ENCODE measurements around the gene ST3GAL3.

Gene ST3GAL3

GRCh38 chr1:43842175-43842498 is 134.8 kb downstream of the ST3GAL3 start:
- WGBS, result 75% methylated on average over 2 of the region's 2 CpGs
- H3K4me3 ChIP-seq (ENCODE audit: low read length), result no peak overlapping the region
- H3K4me1 ChIP-seq (ENCODE audit: insufficient read depth, low read length), result peaks cover 28% of the 10 kb centered on the region
- H3K9me3 ChIP-seq (ENCODE audit: insufficient read depth, low read depth, low read length), result peaks cover 12% of the 10 kb centered on the region
- H3K27ac ChIP-seq (ENCODE audit: low read depth, low read length), result peak overlapping the region; percentile 98
- no peaks in the 10 kb centered on the region for H3K27me3 ChIP-seq (ENCODE audit: insufficient read depth, low read length)
- peak overlapping the region; percentile 57 for H3K9ac ChIP-seq (ENCODE audit: low read depth, low read length)
- peaks cover 10% of the 10 kb centered on the region; the same call in 1 of the 2 replicates for H3K36me3 ChIP-seq (ENCODE audit: insufficient read depth, low read length)

GRCh38 chr1:43843684-43844083 is 136.3 kb downstream of the ST3GAL3 start:
- Histone ChIP-seq H3K27me3 (ENCODE audit: insufficient read depth, low read length) (no peaks in the 10 kb centered on the region), H3K9ac (ENCODE audit: low read depth, low read length) (no peak overlapping the region), H3K4me1 (ENCODE audit: insufficient read depth, low read length) (peaks cover 32% of the 10 kb centered on the region), H3K27ac (ENCODE audit: low read depth, low read length) (no peak overlapping the region), H3K4me3 (ENCODE audit: low read length) (no peak overlapping the region), H3K9me3 (ENCODE audit: insufficient read depth, low read depth, low read length) (peaks cover 12% of the 10 kb centered on the region), H3K36me3 (ENCODE audit: insufficient read depth, low read length) (peaks cover 10% of the 10 kb centered on the region; the same call in 1 of the 2 replicates)
- 93% methylated on average over 5 of the region's 5 CpGs for WGBS

GRCh38 chr1:43844114-43844513 is 136.8 kb downstream of the ST3GAL3 start:
- H3K36me3 ChIP-seq (ENCODE audit: insufficient read depth, low read length), result peaks cover 10% of the 10 kb centered on the region; the same call in 1 of the 2 replicates
- H3K27me3 ChIP-seq (ENCODE audit: insufficient read depth, low read length), result no peaks in the 10 kb centered on the region
- no peak overlapping the region for H3K4me3 ChIP-seq (ENCODE audit: low read length)
- no peak overlapping the region for H3K9ac ChIP-seq (ENCODE audit: low read depth, low read length)
- no peak overlapping the region for H3K27ac ChIP-seq (ENCODE audit: low read depth, low read length)
- H3K4me1 ChIP-seq (ENCODE audit: insufficient read depth, low read length), result peaks cover 28% of the 10 kb centered on the region
- H3K9me3 ChIP-seq (ENCODE audit: insufficient read depth, low read depth, low read length), result peaks cover 12% of the 10 kb centered on the region
- 91% methylated on average over 1 of the region's 1 CpG for WGBS

- H3K4me3 ChIP-seq (ENCODE audit: low read length), result no peak overlapping the region
- peaks cover 8% of the 10 kb centered on the region; the same call in 1 of the 2 replicates for H3K36me3 ChIP-seq (ENCODE audit: insufficient read depth, low read length)
- peaks cover 7% of the 10 kb centered on the region; the same call in 1 of the 2 replicates for H3K4me1 ChIP-seq (ENCODE audit: insufficient read depth, low read length)
- H3K27me3 ChIP-seq (ENCODE audit: insufficient read depth, low read length), result no peaks in the 10 kb centered on the region
- peaks cover 10% of the 10 kb centered on the region for H3K9me3 ChIP-seq (ENCODE audit: insufficient read depth, low read depth, low read length)
- no peak overlapping the region for H3K27ac ChIP-seq (ENCODE audit: low read depth, low read length)
- WGBS, result 80% methylated on average over 1 of the region's 1 CpG
- H3K9ac ChIP-seq (ENCODE audit: low read depth, low read length), result no peak overlapping the region
Observed at GRCh38 chr1:43847290-43847689, 140.0 kb downstream of the ST3GAL3 start.

GRCh38 chr1:43847882-43848281 is 140.5 kb downstream of the ST3GAL3 start:
- H3K27ac ChIP-seq (ENCODE audit: low read depth, low read length), result no peak overlapping the region
- peaks cover 7% of the 10 kb centered on the region; the same call in 1 of the 2 replicates for H3K4me1 ChIP-seq (ENCODE audit: insufficient read depth, low read length)
- WGBS, result 100% methylated on average over 1 of the region's 4 CpGs
- H3K4me3 ChIP-seq (ENCODE audit: low read length), result no peak overlapping the region
- no peak overlapping the region for H3K9ac ChIP-seq (ENCODE audit: low read depth, low read length)
- peaks cover 6% of the 10 kb centered on the region for H3K9me3 ChIP-seq (ENCODE audit: insufficient read depth, low read depth, low read length)
- H3K27me3 ChIP-seq (ENCODE audit: insufficient read depth, low read length), result no peaks in the 10 kb centered on the region
- H3K36me3 ChIP-seq (ENCODE audit: insufficient read depth, low read length), result peaks cover 6% of the 10 kb centered on the region; the same call in 1 of the 2 replicates

GRCh38 chr1:43849670-43850069 is 142.3 kb downstream of the ST3GAL3 start:
- Histone ChIP-seq H3K4me3 (ENCODE audit: low read length) (no peak overlapping the region), H3K36me3 (ENCODE audit: insufficient read depth, low read length) (no peaks in the 10 kb centered on the region), H3K27ac (ENCODE audit: low read depth, low read length) (no peak overlapping the region), H3K9me3 (ENCODE audit: insufficient read depth, low read depth, low read length) (no peaks in the 10 kb centered on the region), H3K27me3 (ENCODE audit: insufficient read depth, low read length) (no peaks in the 10 kb centered on the region), H3K9ac (ENCODE audit: low read depth, low read length) (no peak overlapping the region), H3K4me1 (ENCODE audit: insufficient read depth, low read length) (peaks cover 7% of the 10 kb centered on the region; the same call in 1 of the 2 replicates)
- 86% methylated on average over 1 of the region's 1 CpG for WGBS

GRCh38 chr1:43850591-43851233 is 143.4 kb downstream of the ST3GAL3 start:
- no peaks in the 10 kb centered on the region for H3K27me3 ChIP-seq (ENCODE audit: insufficient read depth, low read length)
- 91% methylated on average over 8 of the region's 8 CpGs for WGBS
- H3K9ac ChIP-seq (ENCODE audit: low read depth, low read length), result no peak overlapping the region
- no peaks in the 10 kb centered on the region for H3K9me3 ChIP-seq (ENCODE audit: insufficient read depth, low read depth, low read length)
- H3K36me3 ChIP-seq (ENCODE audit: insufficient read depth, low read length), result no peaks in the 10 kb centered on the region
- no peak overlapping the region for H3K27ac ChIP-seq (ENCODE audit: low read depth, low read length)
- H3K4me1 ChIP-seq (ENCODE audit: insufficient read depth, low read length), result peaks cover 7% of the 10 kb centered on the region; the same call in 1 of the 2 replicates
- no peak overlapping the region for H3K4me3 ChIP-seq (ENCODE audit: low read length)

GRCh38 chr1:43851561-43852338 is 144.4 kb downstream of the ST3GAL3 start:
- no peak overlapping the region for H3K27ac ChIP-seq (ENCODE audit: low read depth, low read length)
- no peak overlapping the region for H3K4me3 ChIP-seq (ENCODE audit: low read length)
- no peak overlapping the region for H3K9ac ChIP-seq (ENCODE audit: low read depth, low read length)
- H3K27me3 ChIP-seq (ENCODE audit: insufficient read depth, low read length), result no peaks in the 10 kb centered on the region
- peaks cover 7% of the 10 kb centered on the region; the same call in 1 of the 2 replicates for H3K4me1 ChIP-seq (ENCODE audit: insufficient read depth, low read length)
- H3K9me3 ChIP-seq (ENCODE audit: insufficient read depth, low read depth, low read length), result no peaks in the 10 kb centered on the region
- no peaks in the 10 kb centered on the region for H3K36me3 ChIP-seq (ENCODE audit: insufficient read depth, low read length)
- WGBS, result 91% methylated on average over 17 of the region's 17 CpGs

GRCh38 chr1:43853161-43853921 is 146.0 kb downstream of the ST3GAL3 start:
- H3K9me3 ChIP-seq (ENCODE audit: insufficient read depth, low read depth, low read length), result no peaks in the 10 kb centered on the region
- H3K27me3 ChIP-seq (ENCODE audit: insufficient read depth, low read length), result no peaks in the 10 kb centered on the region
- 87% methylated on average over 7 of the region's 7 CpGs for WGBS
- peaks cover 6% of the 10 kb centered on the region; the same call in 1 of the 2 replicates for H3K4me1 ChIP-seq (ENCODE audit: insufficient read depth, low read length)
- H3K4me3 ChIP-seq (ENCODE audit: low read length), result no peak overlapping the region
- no peaks in the 10 kb centered on the region for H3K36me3 ChIP-seq (ENCODE audit: insufficient read depth, low read length)
- H3K9ac ChIP-seq (ENCODE audit: low read depth, low read length), result no peak overlapping the region
- H3K27ac ChIP-seq (ENCODE audit: low read depth, low read length), result no peak overlapping the region

GRCh38 chr1:43854473-43854872 is 147.1 kb downstream of the ST3GAL3 start:
- Histone ChIP-seq H3K9me3 (ENCODE audit: insufficient read depth, low read depth, low read length) (no peaks in the 10 kb centered on the region), H3K36me3 (ENCODE audit: insufficient read depth, low read length) (no peaks in the 10 kb centered on the region), H3K27ac (ENCODE audit: low read depth, low read length) (no peak overlapping the region), H3K4me3 (ENCODE audit: low read length) (no peak overlapping the region), H3K27me3 (ENCODE audit: insufficient read depth, low read length) (no peaks in the 10 kb centered on the region), H3K9ac (ENCODE audit: low read depth, low read length) (no peak overlapping the region), H3K4me1 (ENCODE audit: insufficient read depth, low read length) (peaks cover 11% of the 10 kb centered on the region; the same call in 1 of the 2 replicates)
- 94% methylated on average over 4 of the region's 4 CpGs for WGBS

- no peak overlapping the region for H3K27ac ChIP-seq (ENCODE audit: low read depth, low read length)
- 97% methylated on average over 5 of the region's 5 CpGs for WGBS
- H3K36me3 ChIP-seq (ENCODE audit: insufficient read depth, low read length), result no peaks in the 10 kb centered on the region
- no peaks in the 10 kb centered on the region for H3K9me3 ChIP-seq (ENCODE audit: insufficient read depth, low read depth, low read length)
- H3K4me3 ChIP-seq (ENCODE audit: low read length), result no peak overlapping the region
- H3K27me3 ChIP-seq (ENCODE audit: insufficient read depth, low read length), result no peaks in the 10 kb centered on the region
- H3K4me1 ChIP-seq (ENCODE audit: insufficient read depth, low read length), result peaks cover 11% of the 10 kb centered on the region; the same call in 1 of the 2 replicates
- H3K9ac ChIP-seq (ENCODE audit: low read depth, low read length), result no peak overlapping the region
Observed at GRCh38 chr1:43856188-43856587, 148.9 kb downstream of the ST3GAL3 start.
